Suprapubic skin (tissue), 4 donors: Measurements from ENCODE around the gene NBPF15. TPM values are rescaled to one million over a fixed set of nuclear protein-coding genes. Genes with fewer than 3 reads are reported as not detected.
"Not testable (repeated sequence)": the region's sequence is repeated elsewhere in the genome, so short reads cannot be mapped to it uniquely, and the experiment has no call there.

Experiments used
- DNase-seq, 2 donors: peaks; one replicate each; pipeline ENCODE4 v3.0.0-alpha.2; 2019; ENCODE audit warnings: low spot score in 2 of 2
- H3K27ac ChIP-seq: fragments of 200-600 bp; sonication (generic); one replicate; pipeline ENCODE4 v1.5.1; 2019
- H3K27me3 ChIP-seq: fragments of 200-600 bp; sonication (generic); one replicate; pipeline ENCODE4 v1.5.1; 2019
- H3K36me3 ChIP-seq: fragments of 200-600 bp; sonication (generic); one replicate; pipeline ENCODE4 v1.5.1; 2019
- H3K4me1 ChIP-seq: fragments of 200-600 bp; sonication (generic); one replicate; pipeline ENCODE4 v1.5.1; 2019
- H3K4me3 ChIP-seq: fragments of 200-600 bp; sonication (generic); one replicate; pipeline ENCODE4 v1.5.1; 2019; ENCODE audit warnings: mild to moderate bottlenecking
- H3K9me3 ChIP-seq: fragments of 200-600 bp; sonication (generic); one replicate; pipeline ENCODE4 v1.5.1; 2019
- WGBS: methylation state at CpG from one replicate; pipeline ENCODE4 v1.1.5; 2018; 5-methylcytosine and 5-hydroxymethylcytosine counted together
- total RNA-seq, 4 donors: library from RNA; depleted of rRNA; stranded (reverse); fragments of >200 nt; gene quantifications; one replicate each; pipeline ENCODE4 v1.1.0, GENCODE V29; 2016

Gene NBPF15, protein sequence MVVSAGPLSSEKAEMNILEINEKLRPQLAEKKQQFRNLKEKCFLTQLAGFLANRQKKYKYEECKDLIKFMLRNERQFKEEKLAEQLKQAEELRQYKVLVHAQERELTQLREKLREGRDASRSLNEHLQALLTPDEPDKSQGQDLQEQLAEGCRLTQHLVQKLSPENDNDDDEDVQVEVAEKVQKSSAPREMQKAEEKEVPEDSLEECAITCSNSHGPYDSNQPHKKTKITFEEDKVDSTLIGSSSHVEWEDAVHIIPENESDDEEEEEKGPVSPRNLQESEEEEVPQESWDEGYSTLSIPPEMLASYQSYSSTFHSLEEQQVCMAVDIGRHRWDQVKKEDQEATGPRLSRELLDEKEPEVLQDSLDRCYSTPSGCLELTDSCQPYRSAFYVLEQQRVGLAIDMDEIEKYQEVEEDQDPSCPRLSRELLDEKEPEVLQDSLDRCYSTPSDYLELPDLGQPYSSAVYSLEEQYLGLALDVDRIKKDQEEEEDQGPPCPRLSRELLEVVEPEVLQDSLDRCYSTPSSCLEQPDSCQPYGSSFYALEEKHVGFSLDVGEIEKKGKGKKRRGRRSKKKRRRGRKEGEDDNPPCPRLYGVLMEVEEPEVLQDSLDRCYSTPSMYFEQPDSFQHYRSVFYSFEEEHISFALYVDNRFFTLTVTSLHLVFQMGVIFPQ
- total RNA-seq = 10 to 100 TPM; 10.2 to 40.3 (median 16.4) TPM

DNA sequence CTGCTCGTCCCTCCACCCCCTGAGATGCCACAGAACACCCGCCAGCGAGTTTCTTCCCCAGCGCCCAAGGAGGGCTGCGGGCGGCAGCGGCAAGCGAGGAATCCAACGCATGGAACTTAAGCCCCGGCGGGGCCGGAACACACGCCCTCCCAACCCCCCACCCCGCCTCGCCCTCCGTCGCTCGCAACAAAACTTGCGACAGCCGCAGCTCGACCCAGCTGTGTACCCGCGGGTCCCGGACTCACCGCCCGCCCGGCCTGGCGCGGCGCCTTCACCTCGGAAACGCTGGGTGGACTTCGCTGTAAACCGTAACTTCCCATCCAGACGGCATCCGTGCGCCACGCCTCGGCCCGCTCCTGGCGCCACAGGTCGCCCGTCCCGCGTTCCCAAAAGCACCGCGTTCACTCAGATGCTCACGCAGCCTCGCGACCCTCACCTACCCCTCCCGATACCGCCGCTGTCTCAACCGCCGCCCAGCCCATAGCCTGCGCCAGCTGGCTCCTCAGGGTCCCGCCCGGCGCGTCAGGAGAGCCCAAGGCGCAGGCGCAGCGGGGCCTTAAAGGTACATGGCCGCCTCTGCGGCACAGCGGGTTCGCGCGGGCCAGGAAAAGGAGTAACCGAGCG lies at the start of gene NBPF15:
NBPF15 (minus strand) TSS at position 534 of the 624 bp plus-strand sequence. CDS start 21,666 bp downstream, outside the sequence.
- peak within 1 kb of the TSS; percentile 64 for H3K4me3 ChIP-seq
- no CpG with 5 or more reads among the region's 71 CpGs for WGBS
- DNase-seq = peak; percentile 76 to 83
- H3K36me3 ChIP-seq, H3K4me1 ChIP-seq, H3K9me3 ChIP-seq, H3K27me3 ChIP-seq, H3K27ac ChIP-seq: not testable (repeated sequence)

DNA sequence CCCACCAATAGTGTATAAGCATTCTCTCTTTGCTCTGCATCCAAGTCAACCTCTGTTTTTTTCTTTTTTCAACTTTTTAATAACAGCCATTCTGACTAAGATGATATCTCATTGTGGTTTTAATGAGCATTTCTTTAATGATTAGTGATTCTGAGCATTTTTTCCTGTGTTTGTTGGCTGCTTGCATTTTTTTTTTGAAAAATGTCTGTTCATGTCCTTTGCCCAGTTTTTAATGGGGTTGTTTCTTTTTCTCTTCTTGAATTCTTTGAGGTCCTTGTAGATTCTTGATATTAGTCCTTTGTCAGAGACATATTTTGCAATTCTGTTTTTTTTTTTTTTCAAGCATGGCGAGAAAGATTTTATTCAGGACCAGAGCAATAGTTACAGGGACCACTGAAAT lies 35.0 kb upstream of the NBPF15 start:
- not testable (repeated sequence) for DNase-seq, H3K27ac ChIP-seq, H3K4me3 ChIP-seq, H3K9me3 ChIP-seq, H3K36me3 ChIP-seq, H3K4me1 ChIP-seq, H3K27me3 ChIP-seq
- WGBS = 88% methylated on average over 1 of the region's 1 CpG

- not testable (repeated sequence) for H3K27me3 ChIP-seq, H3K9me3 ChIP-seq, H3K36me3 ChIP-seq, H3K4me3 ChIP-seq, H3K27ac ChIP-seq, H3K4me1 ChIP-seq, DNase-seq
- WGBS = 60% methylated on average over 3 of the region's 4 CpGs
Measured at GRCh38 chr1:144494130-144494529, 32.7 kb upstream of the NBPF15 start.

- not testable (repeated sequence) for H3K27me3 ChIP-seq, H3K36me3 ChIP-seq, H3K4me3 ChIP-seq, H3K27ac ChIP-seq, DNase-seq, H3K9me3 ChIP-seq, H3K4me1 ChIP-seq
- no CpG with 5 or more reads among the region's 18 CpGs for WGBS
Measured at GRCh38 chr1:144490394-144490793, 28.9 kb upstream of the NBPF15 start.

GRCh38 chr1:144487002-144487401 lies 25.5 kb upstream of the NBPF15 start:
- not testable (repeated sequence) for DNase-seq, H3K27me3 ChIP-seq, H3K4me1 ChIP-seq, H3K36me3 ChIP-seq, H3K27ac ChIP-seq, H3K9me3 ChIP-seq, H3K4me3 ChIP-seq
- 8% methylated on average over 1 of the region's 2 CpGs for WGBS

DNA sequence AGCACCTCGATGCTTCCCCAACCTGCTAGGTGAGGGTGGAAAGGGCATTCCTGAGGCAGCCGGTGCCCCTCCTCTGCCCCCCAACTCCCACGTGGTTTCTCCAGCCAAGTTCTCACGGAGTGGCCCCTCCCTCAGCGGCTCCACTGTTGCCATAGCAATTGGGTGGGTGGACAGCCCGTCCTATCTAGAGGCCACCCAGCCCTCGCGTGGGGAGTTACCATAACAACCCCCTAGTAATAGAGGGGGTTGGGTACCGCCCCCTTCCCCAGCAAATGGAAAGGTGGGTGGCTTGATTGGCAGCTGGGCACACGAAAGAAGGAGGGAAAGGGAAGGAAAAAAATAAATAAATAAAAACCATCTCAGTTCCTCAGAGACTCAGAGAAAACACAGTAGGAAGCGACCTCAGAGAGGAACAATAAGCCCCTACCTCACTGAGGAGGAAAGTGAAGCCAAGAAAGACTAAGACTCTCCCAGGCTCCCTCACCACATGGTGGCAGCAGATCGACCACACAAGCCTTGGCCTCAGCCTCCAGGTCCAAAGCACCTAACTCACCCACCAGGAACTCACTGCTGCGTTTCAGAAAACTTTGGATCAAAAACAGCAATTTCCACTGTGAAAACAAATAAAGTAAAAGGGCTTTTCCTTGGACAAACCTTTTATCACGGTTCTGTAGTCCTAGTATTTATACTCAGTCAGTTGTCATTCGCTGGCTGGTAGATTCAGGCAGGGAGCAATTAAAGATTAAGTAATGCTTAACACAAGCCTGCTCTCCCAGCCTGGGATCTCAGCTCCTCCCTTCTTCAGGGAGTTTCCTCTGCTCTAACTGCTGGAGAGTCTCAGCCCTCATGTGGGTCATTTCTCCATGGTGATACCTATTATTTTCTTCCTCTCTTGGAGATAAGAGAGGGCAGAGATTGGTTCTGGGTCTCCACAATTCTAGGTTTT lies 23.9 kb upstream of the NBPF15 start:
- not testable (repeated sequence) for H3K4me3 ChIP-seq
- 11% methylated on average over 6 of the region's 15 CpGs for WGBS

GRCh38 chr1:144473897-144474296 lies 12.4 kb upstream of the NBPF15 start:
- not testable (repeated sequence) for H3K27me3 ChIP-seq, H3K36me3 ChIP-seq, H3K9me3 ChIP-seq, DNase-seq, H3K27ac ChIP-seq, H3K4me3 ChIP-seq, H3K4me1 ChIP-seq
- no CpG with 5 or more reads among the region's 2 CpGs for WGBS

More for the DNA sequence above, 23.9 kb upstream of the NBPF15 start:
- not testable (repeated sequence) for H3K36me3 ChIP-seq, H3K4me1 ChIP-seq, DNase-seq, H3K27me3 ChIP-seq, H3K9me3 ChIP-seq, H3K27ac ChIP-seq

GRCh38 chr1:144471434-144471833 lies 10.0 kb upstream of the NBPF15 start:
- H3K4me1 ChIP-seq, H3K27me3 ChIP-seq, H3K27ac ChIP-seq, H3K9me3 ChIP-seq, DNase-seq, H3K36me3 ChIP-seq, H3K4me3 ChIP-seq: not testable (repeated sequence)
- 91% methylated on average over 2 of the region's 4 CpGs for WGBS

- WGBS = no CpG with 5 or more reads among the region's 17 CpGs
- peak overlapping the region; percentile 64 for H3K4me3 ChIP-seq
Measured at GRCh38 chr1:144461778-144462177, 309 bp upstream of the NBPF15 start.

GRCh38 chr1:144460686-144461085 lies 783 bp downstream of the NBPF15 start:
- not testable (repeated sequence) for DNase-seq, H3K27ac ChIP-seq, H3K36me3 ChIP-seq, H3K27me3 ChIP-seq, H3K9me3 ChIP-seq, H3K4me1 ChIP-seq
- peak overlapping the region; percentile 64 for H3K4me3 ChIP-seq
- WGBS = no CpG with 5 or more reads among the region's 15 CpGs

More at GRCh38 chr1:144461778-144462177, 309 bp upstream of the NBPF15 start:
- H3K36me3 ChIP-seq, H3K27me3 ChIP-seq, H3K9me3 ChIP-seq, DNase-seq, H3K4me1 ChIP-seq, H3K27ac ChIP-seq: not testable (repeated sequence)

GRCh38 chr1:144442402-144442801 lies 19.1 kb downstream of the NBPF15 start:
- H3K27me3 ChIP-seq, H3K9me3 ChIP-seq, H3K36me3 ChIP-seq, H3K4me1 ChIP-seq, H3K4me3 ChIP-seq, H3K27ac ChIP-seq: not testable (repeated sequence)
- WGBS = 95% methylated on average over 18 of the region's 18 CpGs
- peak in 1 of 2 donors; percentile 56 for DNase-seq

DNA sequence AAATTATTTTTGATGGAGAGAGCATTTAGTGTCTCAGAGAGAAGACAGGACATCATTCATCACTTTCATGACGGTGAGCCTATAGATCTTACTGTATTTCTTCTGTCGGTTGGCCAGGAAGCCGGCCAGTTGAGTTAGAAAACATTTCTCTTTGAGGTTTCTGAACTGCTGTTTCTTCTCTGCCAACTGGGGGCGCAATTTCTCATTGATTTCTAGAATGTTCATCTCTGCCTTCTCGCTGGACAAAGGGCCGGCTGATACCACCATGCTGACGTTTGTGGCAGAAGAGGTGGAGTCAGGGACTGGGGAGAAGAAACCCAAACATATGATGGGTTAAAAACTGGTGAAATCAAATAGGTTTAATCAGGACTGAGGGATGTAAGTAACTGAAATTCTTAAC lies 21.7 kb downstream of the NBPF15 start:
- not testable (repeated sequence) for H3K36me3 ChIP-seq, DNase-seq, H3K27me3 ChIP-seq, H3K9me3 ChIP-seq, H3K4me3 ChIP-seq, H3K4me1 ChIP-seq, H3K27ac ChIP-seq
- WGBS = 40% methylated on average over 4 of the region's 7 CpGs

GRCh38 chr1:144418891-144419694 lies 42.4 kb downstream of the NBPF15 start:
- H3K4me3 ChIP-seq = peak overlapping the region; percentile 44
- not testable (repeated sequence) for H3K9me3 ChIP-seq, H3K4me1 ChIP-seq, H3K36me3 ChIP-seq, H3K27ac ChIP-seq, H3K27me3 ChIP-seq
- DNase-seq = peak; percentile 66 to 72
- no CpG with 5 or more reads among the region's 46 CpGs for WGBS
